GM19351 (cell line): Measurements from ENCODE around the gene TMEM132A.
"Not testable (repeated sequence)": the region's sequence is repeated elsewhere in the genome, so short reads cannot be mapped to it uniquely, and the experiment has no call there.

ENCODE experiments used
- ATAC-seq: cut with Tn5 transposase; IDR thresholded peaks from one replicate; pipeline ENCODE4 v1.9.1; 2021; ENCODE audit warnings: mild to moderate bottlenecking, moderate library complexity; ENCODE audit not compliant: unreplicated experiment

Gene TMEM132A

GRCh38 chr11:60953781-60954180, 29.5 kb downstream of the TMEM132A start:
- no peak for ATAC-seq

DNA sequence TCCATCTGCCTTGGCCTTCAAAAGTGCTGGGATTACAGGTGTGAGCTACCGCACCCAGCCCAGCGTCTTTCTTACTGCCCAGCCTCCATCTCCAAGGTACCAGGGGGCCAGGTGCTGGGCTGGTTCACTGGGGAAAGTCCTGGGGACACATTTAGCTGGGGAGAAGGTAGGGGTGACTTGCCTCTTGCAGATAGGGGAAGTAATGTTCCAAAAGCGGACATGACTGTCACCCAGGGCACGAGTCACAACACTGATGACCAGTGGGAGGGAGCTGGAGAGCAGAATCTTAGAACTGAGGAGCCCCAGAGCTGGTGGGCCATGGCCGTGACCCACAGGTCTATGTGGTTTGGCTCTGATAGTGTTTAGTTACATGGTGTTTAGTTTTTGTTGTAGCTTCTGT, 30.2 kb downstream of the TMEM132A start:
- ATAC-seq, result no peak

GRCh38 chr11:60955571-60955970, 31.3 kb downstream of the TMEM132A start:
- no peak for ATAC-seq

GRCh38 chr11:60957188-60957587, 32.9 kb downstream of the TMEM132A start:
- ATAC-seq, result no peak

DNA sequence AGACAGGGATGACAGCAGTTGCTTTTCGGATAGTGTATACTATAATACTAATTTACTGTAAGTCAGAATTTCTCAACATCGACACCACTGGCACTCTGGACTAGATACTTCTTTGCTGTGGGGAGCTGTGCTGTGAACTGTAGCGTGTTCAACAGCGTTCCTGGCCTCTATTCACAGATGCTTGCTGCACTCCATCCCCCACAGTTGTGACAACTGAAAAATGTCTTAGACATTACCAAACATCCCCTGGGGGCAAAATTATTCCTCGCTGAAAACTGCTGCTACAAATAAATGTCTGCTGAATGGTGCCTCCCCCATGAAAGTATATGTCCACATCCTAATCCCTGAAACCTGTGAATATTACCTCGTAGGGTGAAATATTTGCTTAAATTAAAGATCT, 35.2 kb downstream of the TMEM132A start:
- ATAC-seq, result no peak

- ATAC-seq, result no peak
Observed at GRCh38 chr11:60960405-60960804, 36.1 kb downstream of the TMEM132A start.

- ATAC-seq, result no peak
Observed at GRCh38 chr11:60964801-60965200, 40.5 kb downstream of the TMEM132A start.

GRCh38 chr11:60966890-60967289, 42.6 kb downstream of the TMEM132A start:
- ATAC-seq, result no peak

DNA sequence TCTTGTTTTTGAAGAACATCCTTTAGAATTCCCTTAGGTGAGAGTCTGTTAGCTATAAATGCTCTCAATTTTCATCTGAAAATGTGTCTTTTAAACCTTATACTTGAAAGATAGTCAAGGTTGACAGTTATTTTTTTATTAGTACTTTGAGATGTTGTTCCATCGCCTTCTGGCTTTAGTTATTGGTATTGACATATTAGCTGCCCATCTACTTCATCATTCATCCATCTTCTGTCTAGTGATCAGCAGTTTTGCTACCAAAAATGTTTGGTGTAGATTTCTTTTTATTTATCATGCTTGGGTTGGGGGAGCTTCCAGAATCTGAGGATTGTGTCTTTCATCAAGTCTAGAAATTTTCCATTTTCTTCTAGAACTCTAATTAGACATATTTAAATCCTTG, 44.0 kb downstream of the TMEM132A start:
- no peak for ATAC-seq

- ATAC-seq, result peak; percentile 50
Observed at GRCh38 chr11:60970369-60970774, 46.1 kb downstream of the TMEM132A start.

- ATAC-seq, result no peak
Observed at GRCh38 chr11:60970890-60971289, 46.6 kb downstream of the TMEM132A start.

GRCh38 chr11:60971520-60971919, 47.3 kb downstream of the TMEM132A start, which contains the start of gene CD6:
Gene CD6 (plus strand): TSS chr11:60971680. CDS start chr11:60971866, 186 bp downstream.
- ATAC-seq, result no peak

DNA sequence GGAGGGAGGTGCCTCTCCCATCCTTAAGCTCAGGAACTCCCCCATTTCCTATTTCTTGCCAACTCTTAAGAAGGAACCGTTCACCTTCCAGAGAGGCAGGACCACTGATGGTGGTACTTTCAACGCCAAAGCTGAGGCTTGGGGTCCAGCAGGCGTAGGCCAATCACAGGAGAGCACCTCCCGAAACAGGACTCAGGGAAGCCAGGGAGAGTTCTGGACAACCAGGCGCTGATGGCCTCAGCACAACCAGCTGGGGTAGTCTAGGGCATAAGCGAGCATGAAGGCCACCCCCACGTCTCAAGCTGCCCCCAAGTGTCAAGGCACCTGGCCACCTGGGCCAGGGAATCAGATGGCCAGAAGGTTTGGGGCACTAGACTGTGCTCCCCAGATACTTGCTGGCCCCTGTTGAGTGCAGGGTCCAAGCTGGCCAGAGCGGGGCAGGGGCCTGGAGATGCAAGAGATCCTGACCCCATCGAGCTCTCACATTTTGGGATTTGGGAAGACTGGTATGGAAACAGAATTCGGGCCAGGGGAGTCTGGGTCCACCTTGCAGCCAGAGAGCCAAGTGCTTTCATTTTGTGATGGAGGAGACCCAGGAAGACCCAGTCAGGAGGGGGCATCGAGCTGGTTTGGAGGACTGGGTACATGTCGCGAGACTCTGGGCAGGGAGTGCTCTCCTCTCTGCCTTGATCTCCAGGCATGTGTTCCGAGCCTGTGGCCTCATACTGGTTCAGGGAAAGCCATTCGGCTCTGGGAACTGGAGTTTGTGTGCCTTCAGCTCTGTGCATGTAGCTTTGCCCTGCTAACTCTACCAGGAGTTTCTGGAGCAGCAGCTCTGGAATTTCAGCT, 48.1 kb downstream of the TMEM132A start:
- no peak for ATAC-seq

- no peak for ATAC-seq
Observed at GRCh38 chr11:60973699-60974098, 49.4 kb downstream of the TMEM132A start.

DNA sequence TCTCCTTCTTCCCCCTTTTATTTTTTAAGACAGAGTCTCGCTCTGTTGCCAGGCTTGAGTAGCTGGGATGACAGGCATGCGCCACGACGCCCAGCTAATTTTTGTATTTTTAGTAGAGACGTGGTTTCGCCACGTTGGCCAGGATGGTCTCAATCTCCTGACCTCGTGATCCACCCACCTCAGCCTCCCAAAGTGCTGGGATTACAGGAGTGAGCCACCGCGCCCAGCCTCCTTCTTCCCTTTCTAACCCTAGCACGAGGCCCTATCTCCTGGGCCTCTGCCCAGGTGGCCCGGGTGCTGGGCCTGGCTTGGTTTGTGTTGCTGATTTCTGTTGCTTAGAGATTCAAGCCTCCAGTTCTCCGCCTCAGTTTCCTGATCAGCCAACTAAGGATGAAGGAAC, 50.1 kb downstream of the TMEM132A start:
- not testable (repeated sequence) for ATAC-seq

- ATAC-seq, result no peak
Observed at GRCh38 chr11:60974726-60975125, 50.5 kb downstream of the TMEM132A start.

DNA sequence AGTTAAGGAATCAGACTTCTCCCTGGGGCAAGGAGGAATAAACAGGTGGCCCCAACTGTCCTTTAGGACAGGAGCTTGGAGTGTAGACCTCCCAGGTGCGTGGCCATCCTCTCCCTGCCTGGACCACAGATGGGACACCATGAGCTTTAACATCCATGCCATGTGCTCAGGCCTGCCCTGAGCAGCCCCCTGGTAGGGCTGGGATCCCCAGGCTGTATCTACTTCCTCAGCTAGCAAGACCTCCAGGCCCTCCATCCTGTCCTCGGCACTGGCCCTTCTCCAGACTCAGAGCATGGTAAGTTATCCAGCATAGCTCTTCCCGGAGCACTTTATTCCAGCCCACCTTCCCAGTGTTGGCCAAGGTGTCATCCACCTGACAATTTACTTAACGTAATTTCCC, 53.0 kb downstream of the TMEM132A start:
- no peak for ATAC-seq

GRCh38 chr11:60977836-60978235, 53.6 kb downstream of the TMEM132A start:
- ATAC-seq, result no peak

- no peak for ATAC-seq
Observed at GRCh38 chr11:60978546-60979380, 54.5 kb downstream of the TMEM132A start.

GRCh38 chr11:60981515-60981914, 57.3 kb downstream of the TMEM132A start:
- ATAC-seq, result no peak

- no peak for ATAC-seq
Observed at GRCh38 chr11:60982184-60982583, 57.9 kb downstream of the TMEM132A start.

- no peak for ATAC-seq
Observed at GRCh38 chr11:60984149-60984548, 59.9 kb downstream of the TMEM132A start.
